T-helper 2 cell (primary cell): ENCODE data around the gene DDX1.
A peak's percentile ranks its signal among the peaks of the same experiment; 100 is the strongest.
"Not testable (repeated sequence)": the region's sequence is repeated elsewhere in the genome, so short reads cannot be mapped to it uniquely, and the experiment has no call there.

Experiments
- DNase-seq, 5 experiments: peaks; one replicate each; pipeline versions ENCODE4 v3.0.0 to v3.0.0-alpha.2; 2012 to 2022
- total RNA-seq, 2 donors: gene quantifications; one replicate each; lab custom pipeline; 2026; lab: John Stamatoyannopoulos, UW

Gene DDX1
- 56.6 to 56.7 reads per million in 2 donors for total RNA-seq

DNA sequence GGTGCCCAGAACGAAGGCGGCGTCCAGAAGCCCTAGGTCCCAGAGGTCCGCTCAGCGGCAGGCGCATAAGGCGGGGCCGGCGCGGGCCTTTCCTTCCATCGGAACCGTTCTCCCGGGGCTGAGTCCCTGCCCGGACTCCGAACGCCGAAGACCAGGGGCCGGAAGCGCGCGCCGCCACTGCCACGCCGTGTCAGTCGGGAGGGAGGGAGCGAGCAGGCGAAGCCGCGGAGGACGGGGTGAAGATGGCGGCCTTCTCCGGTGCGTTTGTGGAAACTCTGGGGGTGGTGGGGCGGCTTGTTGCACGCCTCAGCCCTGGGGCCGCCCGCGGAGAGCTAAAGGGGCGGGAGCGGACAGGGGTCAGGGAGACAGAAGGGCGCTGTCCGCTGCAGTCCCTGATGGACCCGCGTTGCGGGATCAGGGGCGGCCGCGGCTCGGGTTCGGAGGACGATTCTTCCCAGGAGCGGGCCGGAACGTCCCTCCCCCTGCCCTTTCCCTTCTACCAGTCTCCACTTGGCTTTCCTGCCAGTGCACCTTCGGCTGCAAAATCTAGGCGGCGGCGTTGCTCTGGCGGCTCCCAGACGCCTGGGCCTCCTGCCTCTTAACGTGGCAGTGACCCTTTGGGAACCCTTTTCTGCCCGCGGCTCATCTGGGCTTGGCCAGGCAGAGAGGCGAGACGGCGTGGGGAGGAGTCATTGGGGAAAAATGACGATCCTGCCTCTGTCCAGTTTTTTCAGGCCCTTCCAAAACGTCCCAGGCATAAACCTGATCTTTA is at the start of gene DDX1:
Gene DDX1, plus strand, starts transcription at position 177 of the 772 bp plus-strand sequence. Its CDS starts 66 bp downstream, at position 243.
- peak; percentile 71 to 92 (median 77) for DNase-seq

DNA sequence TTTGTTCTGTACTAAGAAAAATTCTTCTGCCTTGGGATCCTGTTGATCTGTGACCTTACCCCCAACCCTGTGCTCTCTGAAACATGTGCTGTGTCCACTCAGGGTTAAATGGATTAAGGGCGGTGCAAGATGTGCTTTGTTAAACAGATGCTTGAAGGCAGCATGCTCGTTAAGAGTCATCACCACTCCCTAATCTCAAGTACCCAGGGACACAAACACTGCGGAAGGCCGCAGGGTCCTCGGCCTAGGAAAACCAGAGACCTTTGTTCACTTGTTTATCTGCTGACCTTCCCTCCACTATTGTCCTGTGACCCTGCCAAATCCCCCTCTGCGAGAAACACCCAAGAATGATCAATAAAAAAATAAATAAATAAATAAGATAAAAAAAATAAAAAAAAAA is 49.4 kb upstream of the DDX1 start:
- not testable (repeated sequence) for DNase-seq

DNA sequence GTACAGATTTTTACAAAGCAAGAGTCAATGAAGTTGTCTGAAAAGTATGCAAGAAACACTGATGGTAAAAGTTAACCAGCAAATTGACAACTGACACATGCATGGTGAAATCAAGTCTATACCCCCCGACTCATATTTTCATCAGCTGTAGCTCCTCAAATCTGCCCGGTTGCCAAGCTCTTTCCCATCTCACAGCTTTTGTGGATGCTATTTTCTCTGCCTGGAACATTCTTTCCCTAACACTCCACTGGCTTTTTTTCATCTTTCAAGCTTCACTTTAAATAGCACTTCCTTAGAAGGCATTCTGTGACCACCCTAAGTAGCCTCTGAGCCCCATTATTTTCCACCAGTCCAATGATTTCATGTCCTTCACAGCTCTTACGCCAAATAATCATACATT is 48.6 kb upstream of the DDX1 start:
- DNase-seq = no peak

GRCh38 chr2:15543541-15543940 is 48.1 kb upstream of the DDX1 start:
- DNase-seq = no peak

DNA sequence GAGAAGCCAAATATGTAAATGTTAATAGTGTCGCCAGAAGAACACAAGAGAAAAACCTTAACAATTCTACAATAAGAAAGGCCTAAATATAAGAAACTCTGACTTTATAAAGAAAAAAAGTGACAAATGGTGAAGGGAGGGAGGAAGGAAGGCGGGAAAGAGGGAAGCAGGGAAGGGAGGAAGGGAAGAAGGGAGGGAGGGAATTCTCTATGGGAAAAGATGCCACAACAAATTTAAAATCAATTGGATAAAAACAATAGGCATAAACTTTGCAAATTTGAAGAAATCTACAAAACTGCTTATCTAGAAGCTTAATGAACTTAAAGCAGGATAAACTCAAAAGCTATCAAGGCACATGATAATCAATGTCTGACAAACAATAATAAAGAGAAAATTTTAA is 47.4 kb upstream of the DDX1 start:
- no peak for DNase-seq

- no peak for DNase-seq
Measured at GRCh38 chr2:15546297-15547098, 45.2 kb upstream of the DDX1 start.

DNA sequence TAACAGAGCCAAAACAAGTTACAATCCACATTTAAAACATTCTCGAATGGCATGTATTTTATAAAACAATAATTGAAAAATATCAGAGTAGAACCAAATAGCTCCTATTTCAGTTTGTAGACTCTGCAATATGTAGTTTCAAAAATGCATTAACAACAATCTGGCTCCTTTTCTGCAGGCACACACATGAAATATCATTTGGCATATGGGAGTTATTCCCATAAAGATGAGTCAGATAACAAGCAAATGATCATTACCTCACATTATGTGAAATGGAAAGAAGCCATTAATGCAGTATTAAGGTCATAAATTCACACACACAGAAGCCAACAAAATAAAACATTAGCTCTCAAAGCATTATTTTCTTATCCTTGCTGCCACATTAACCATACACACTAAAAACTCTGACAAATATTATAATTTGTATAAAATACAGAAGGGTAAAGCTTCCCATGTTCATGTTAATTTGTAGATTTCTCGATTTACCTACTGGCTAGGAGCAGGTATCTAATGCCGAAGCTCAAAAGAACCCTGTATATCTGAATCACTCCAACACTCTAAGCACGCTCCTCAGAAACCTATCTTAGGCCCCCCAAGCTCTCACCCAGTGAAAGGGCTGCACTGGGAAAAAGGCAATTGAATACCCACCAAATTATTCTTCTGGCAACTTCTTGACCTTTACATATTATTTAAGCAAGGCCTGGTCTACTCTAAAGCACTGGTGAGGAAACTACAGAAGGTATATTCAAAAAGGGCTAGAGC is 44.4 kb upstream of the DDX1 start:
- no peak for DNase-seq

- no peak for DNase-seq
Measured at GRCh38 chr2:15548974-15549373, 42.7 kb upstream of the DDX1 start.

DNA sequence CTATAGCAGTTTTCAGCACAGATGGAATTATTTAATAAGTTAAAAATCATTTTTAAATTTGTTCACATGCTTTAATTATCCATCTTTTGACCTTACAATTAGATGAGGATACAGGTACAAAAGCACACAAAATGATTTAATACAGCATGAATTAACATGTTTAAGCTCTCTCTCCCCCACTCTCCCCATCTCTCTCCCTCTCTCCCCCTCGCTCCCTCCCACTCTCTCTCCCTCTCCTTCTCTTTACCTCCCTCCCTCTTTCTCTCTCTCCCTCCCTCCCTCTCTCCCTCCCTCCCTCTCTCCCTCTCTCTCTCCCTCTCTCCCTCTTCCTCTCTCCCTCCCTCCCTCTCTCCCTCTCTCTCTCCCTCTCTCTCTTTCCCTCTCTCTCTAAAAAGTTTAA is 38.1 kb upstream of the DDX1 start:
- no peak for DNase-seq

DNA sequence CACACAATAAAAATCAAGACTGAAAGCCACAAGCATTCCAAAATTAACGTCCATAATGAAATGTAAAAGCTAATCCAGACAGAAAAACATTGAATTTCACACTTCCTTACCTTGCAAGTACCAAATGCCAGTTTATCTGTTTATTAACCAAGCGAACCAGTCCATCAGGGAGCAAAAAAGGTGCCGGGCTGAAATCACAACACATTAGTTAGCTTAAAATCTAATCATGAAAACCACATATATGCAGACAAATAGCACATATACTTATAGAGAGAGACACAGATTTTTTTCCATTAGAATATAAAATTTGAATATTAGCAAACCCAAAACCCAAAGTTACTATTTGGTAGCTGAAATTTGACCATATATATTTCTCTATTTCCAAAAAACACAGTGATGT is 37.7 kb upstream of the DDX1 start:
- DNase-seq = no peak

GRCh38 chr2:15554525-15555218 is 37.0 kb upstream of the DDX1 start:
- DNase-seq = no peak

GRCh38 chr2:15555760-15556193 is 35.9 kb upstream of the DDX1 start:
- no peak for DNase-seq

DNA sequence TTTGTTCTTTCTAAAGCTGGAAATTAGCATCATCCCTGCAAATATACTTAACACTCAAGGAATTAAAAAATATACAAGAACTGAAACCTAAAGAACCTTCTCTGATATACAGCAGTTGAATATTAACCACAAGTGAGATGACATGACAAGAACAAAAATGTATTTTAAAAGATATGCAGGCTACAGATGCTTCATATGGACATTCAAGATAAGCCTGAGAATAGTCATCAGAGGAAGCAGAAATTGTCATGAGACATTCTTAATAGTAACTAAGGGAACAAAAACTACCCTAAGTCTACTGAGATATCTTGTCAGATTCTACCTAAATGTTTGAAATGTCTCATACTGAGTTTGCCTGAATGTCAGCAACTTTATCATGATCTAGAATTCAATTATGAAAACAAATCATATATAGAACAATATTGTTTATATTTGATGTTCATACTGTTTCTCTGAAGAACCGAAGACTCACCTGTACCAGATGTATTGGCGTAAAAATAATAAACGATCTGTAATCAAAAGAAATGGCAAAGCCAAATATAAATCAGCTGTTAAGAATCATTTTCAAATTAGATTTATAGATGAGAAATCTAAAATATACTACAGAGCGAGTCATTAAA is 35.2 kb upstream of the DDX1 start:
- DNase-seq = no peak

- DNase-seq = no peak
Measured at GRCh38 chr2:15557887-15558311, 33.8 kb upstream of the DDX1 start.

GRCh38 chr2:15559379-15560139 is 32.1 kb upstream of the DDX1 start:
- DNase-seq = no peak

- DNase-seq = peak in 1 of 5 experiments; percentile 50
Measured at GRCh38 chr2:15560140-15560987, 31.3 kb upstream of the DDX1 start.

DNA sequence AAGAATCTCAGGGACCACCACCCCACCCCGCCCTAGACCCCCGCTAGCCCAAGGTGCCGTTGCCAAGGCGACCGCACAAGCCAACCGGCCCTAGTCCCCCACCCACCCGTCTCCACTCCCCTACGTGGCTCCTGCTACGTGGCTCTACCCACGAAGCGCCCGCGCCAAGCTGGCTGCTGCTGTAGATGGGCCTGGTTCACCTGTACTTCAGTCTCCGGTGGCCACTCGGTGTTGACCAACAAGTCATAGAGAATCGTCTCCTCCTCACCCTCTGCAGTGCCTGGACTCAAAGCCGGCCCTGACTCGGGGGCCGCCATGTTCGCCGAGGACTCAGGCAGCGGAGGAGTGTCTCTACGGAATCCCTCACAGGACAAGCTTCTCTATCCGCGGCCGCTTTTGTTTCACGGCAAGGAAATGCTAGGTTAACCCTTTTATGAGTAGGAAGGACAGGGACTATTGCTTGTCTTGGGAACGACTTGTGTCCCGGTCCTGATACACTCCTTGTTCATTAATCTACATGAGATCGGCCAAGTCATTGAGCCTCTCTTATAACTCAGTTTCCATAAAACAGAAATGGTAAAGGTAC is 30.6 kb upstream of the DDX1 start, which contains the start of gene NBAS:
Gene NBAS, minus strand, starts transcription at position 347 of the 586 bp plus-strand sequence. Its CDS starts 30 bp downstream, at position 317.
- peak; percentile 40 to 87 (median 61) for DNase-seq

DNA sequence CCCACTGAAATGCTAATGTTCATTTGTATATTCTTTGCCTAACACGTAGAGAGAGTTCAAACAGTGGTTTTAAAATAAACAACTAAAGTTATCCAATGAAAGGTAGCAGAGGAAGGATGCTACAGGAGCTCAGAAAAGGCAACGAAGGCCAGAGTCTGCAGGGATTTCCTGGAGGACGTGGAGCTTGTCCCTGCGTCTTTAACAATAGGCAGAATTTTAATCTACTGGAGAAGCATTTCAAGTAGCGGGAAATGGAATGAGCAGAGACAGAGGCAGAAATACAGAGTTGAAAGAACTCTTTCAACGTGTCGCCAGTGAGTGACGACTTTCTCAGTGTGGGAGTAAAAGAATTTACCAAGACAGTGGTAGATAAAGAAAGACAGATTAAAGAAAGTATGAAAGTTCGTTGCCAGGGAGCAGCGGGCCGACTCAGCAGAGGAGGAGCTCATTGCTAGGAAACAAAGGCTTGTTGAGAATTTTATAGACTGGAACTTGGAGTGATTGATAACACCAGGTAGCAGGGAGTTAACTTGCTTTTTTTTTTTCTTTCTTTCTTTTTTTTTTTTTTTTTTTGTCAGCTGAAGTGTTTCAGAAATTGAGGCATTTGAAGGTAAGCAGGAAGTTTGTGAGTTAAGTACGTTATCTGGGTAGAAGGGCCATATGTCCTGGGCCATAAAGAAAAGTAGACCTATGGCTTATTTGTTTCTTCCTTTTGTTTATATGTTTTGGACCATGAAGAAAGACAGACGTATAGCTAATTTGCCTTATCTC is 29.9 kb upstream of the DDX1 start:
- peak in 1 of 5 experiments; percentile 58 for DNase-seq
